C4-2B (cell line): ENCODE results near the gene ISOC2.

ENCODE experiments used
- CTCF ChIP-seq: fragments of 450-650 bp; conservative IDR thresholded peaks from 2 replicates; pipeline ENCODE4 v1.5.1; 2017; ENCODE audit warnings: mild to moderate bottlenecking
- ZFX ChIP-seq: fragments of 450-650 bp; IDR thresholded peaks from 2 replicates; pipeline ENCODE4 v1.6.1; 2017

GRCh38 chr19:55460670-55461258 lies 678 bp downstream of the ISOC2 start:
- no peak for TF ChIP-seq CTCF
- TF ChIP-seq ZFX: no peak
